GM11168 (cell line): ENCODE data around the gene VAX1.
"Not testable (repeated sequence)": the region's sequence is repeated elsewhere in the genome, so short reads cannot be mapped to it uniquely, and the experiment has no call there.

Experiments
- in situ Hi-C: fragments of 300-500 bp; cut with MboI; formaldehyde crosslinking; loops from one replicate; pipeline ENCODE4 v1.12.0; 2022; ENCODE audit warnings: low sequenced_read_pairs; ENCODE audit not compliant: unreplicated experiment

VAX1 gene

DNA sequence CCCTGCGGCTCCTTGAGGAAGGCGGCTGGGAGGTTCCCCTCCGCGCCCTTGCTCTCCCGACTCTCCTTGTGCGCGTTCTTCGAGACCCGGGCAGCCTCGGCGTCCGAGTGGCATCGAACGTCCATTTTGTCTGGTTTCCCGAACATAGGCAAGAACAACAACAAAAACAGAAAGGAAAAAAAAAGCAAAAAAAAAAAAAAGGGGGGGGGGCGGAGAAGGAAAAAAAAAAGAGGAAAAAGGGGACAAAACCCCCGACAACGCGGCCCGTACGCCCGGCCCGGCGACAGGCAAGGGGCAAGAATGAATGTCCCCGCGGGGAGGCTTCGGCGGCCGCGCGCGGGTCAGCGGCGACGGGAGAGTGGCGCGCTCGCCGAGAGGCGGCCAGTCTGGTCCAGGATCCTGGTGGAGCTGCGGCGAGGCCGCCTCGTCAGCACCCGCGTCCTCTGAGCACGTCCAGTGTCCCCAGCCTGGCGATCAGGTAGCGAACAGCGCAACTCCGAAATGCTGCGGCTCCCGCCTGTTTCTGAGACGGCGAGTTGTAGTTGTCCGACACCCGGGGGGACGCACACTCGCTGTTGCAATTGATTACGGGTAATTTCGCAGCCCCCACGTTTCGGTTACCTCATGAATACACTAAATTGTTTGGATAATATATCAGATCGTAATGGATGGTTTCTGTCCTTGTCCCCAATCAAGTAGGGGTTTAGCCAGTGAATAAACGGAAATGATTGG is at the start of gene VAX1:
Gene VAX1, minus strand, starts transcription at position 360 of the 732 bp plus-strand sequence. Its CDS starts 214 bp downstream, at position 146.
- in situ Hi-C loops, result no loop called here

DNA sequence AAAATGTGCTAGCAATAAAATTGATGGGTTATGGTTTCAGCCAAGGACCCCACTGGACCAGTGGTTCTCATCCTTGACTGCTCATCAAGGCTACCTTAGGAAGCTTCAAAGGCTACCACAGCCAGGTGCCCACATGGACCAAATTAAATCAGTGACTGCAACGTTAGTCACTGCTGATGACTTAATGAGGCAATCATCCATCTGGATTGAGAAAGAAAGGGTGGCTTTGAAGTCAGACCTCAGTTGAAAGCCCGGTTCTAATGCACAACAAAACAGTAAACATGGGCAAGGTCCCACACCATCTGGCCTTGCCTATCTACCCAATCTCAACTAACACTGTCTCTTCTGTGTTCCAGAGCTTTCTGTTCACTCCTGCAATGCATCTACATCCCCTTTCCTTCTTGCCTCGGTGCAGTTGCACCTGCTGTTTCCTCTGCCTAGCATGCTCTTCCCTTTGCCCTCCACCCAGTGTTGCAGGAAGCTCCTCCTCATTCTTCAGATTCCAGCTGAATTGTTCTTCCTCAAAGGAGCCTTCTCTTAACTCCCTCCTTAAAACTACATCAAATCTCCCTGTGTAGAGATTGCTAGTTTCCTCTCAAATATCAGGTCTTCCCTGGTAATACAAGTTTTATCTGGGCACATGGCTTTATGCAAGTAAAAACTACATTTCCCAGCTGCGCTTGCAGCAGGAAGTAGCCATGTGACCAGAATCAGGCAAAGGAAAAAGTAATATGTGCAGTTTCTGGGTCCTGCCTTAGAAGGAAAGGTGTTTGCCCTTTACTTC is 49.0 kb upstream of the VAX1 start:
- in situ Hi-C loops, result no loop called here

DNA sequence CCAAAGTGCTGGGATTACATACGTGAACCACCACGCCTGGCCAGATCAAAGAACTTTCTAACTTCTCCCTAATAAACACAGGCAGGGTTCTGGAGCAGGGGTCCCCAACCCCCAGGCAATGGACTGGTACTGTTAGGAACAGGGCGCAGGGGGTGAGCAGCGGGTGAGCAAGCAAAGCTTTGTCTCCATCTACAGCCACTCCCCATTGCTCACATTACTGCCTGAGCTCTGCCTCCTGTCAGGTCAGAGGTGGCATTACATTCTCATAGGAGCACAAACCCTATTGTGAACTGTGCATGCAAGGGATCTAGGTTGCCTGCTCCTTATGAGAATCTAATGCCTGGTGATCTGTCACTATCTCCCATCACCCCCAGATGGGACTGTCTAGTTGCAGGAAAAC is 47.7 kb upstream of the VAX1 start:
- in situ Hi-C loops, result not testable (repeated sequence)

DNA sequence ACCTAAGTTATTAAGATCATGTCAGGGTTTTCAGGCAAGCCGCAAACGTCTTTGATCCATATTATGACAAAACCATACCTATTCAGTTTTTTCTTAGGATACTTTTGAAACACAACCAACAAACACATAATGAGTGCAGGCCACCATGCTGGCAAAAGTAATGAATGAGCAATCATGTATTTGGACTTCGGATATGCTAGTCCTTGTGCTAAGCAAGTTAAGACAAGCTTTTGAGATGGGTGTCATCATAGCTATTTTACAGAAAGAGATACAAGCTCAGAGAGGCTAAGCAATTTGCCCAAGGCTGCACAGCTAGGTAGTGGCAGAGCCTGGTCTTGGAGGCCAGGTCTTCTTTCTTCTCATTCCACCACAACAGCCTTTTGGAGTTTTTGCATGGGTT is 46.8 kb upstream of the VAX1 start:
- in situ Hi-C loops, result no loop called here

- in situ Hi-C loops, result no loop called here
Observed at GRCh38 chr10:117184296-117184695, 46.2 kb upstream of the VAX1 start.

GRCh38 chr10:117178190-117178589 is 40.1 kb upstream of the VAX1 start:
- in situ Hi-C loops, result loop anchor here (10.0 kb wide), 1 partner anchor 383 kb away; no protein-coding TSS in a partner anchor

DNA sequence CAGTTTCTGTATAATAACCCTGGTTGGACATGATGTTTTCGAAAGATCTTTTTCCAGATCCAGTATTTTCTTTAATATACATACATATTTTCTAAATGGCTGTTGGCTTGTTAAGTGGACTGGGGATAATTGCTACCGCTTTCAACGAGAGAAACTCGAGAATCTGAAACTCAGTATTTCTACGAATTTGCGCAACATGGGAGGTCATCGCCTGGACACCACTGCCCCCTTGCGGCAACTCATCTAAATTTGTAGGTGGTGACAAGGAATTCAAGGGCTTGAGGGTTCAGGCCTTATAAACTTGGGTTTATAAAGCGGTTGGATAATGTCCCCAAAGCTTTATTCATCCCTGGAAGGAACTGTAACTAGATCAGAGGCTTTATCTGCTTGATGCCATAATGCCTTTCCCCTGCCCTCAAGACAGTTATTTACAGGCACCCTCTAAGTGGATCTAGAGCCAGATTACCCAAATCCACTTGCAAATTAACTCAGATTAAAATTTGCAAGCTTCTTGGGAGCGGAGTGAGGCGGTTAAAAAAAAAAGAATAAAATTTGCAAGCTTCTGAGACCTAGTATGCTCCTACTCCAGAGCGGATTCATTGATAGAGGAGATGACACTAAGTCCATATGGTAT is 37.9 kb upstream of the VAX1 start:
- in situ Hi-C loops, result loop anchor here (10.0 kb wide), 1 partner anchor 381 kb away; no protein-coding TSS in a partner anchor

GRCh38 chr10:117175215-117175900 is 37.3 kb upstream of the VAX1 start:
- in situ Hi-C loops, result loop anchor here (10.0 kb wide), 1 partner anchor 381 kb away; no protein-coding TSS in a partner anchor

GRCh38 chr10:117174439-117175214 is 36.6 kb upstream of the VAX1 start:
- in situ Hi-C loops, result loop anchor here (10.0 kb wide), 1 partner anchor 380 kb away; no protein-coding TSS in a partner anchor

- in situ Hi-C loops, result loop anchor here (10.0 kb wide), 1 partner anchor 375 kb away; no protein-coding TSS in a partner anchor
Observed at GRCh38 chr10:117170244-117170643, 32.2 kb upstream of the VAX1 start.

- in situ Hi-C loops, result no loop called here
Observed at GRCh38 chr10:117169480-117169879, 31.4 kb upstream of the VAX1 start.

- in situ Hi-C loops, result no loop called here
Observed at GRCh38 chr10:117168729-117169128, 30.7 kb upstream of the VAX1 start.

GRCh38 chr10:117167789-117168674 is 30.0 kb upstream of the VAX1 start:
- in situ Hi-C loops, result no loop called here

DNA sequence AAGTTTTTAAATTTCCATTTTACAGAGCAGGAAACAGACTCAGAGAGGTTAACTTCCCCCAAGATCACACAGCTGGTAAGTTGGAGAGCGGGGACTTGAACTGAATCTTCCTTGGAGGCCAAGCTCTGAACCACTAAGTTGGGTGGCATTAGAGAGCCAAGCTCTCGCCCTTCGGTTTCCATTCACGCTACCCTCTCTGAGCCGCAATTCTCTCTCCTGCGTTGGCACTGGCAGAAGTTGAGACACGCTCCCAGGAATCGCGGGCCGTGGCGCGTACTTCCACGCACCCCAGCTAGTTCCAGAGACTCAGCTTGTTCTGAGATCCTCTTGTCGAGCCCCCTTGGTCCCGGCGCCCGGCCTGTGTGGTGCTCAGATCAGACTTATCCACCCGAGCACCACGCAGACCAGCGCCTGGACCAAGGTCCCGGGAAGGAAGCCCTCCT is 29.3 kb upstream of the VAX1 start:
- in situ Hi-C loops, result no loop called here

GRCh38 chr10:117166418-117167345 is 28.6 kb upstream of the VAX1 start:
- in situ Hi-C loops, result no loop called here

- in situ Hi-C loops, result no loop called here
Observed at GRCh38 chr10:117165538-117166417, 27.7 kb upstream of the VAX1 start.
